ENCODE measurements around the gene ADCY1.
A peak's percentile ranks its signal among the peaks of the same experiment; 100 is the strongest.

Gene ADCY1

DNA sequence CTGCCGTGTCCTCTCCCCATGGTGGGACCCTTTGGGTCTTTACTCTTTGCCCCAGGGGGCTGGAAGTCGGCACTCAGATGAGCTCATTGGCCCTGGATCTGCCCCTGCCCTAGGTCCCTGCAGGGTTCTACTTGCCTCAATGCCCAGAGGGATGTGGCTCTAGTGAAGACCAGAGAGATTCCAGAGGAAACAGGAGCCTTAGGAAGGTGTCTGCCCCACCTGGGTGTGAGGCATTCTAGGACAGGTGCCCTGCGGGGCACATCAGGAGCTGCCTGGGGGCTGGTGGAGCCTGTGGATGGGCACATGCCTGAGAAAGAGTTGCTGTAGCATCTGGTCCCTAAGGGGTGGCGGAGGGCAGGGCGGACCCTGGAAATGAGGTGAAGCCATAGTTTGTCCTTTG lies 128.6 kb downstream of the ADCY1 start:
- peaks cover 25% of the 10 kb centered on the region for H3K27me3 Mint-ChIP-seq
- H3K36me3 Mint-ChIP-seq: no peaks in the 10 kb centered on the region
- H3K4me3 Mint-ChIP-seq: no peak overlapping the region
- no peak overlapping the region for H3K27ac Mint-ChIP-seq
- no peaks in the 10 kb centered on the region for H3K9me3 Mint-ChIP-seq
- no peaks in the 10 kb centered on the region for H3K4me1 Mint-ChIP-seq
- no peak for ATAC-seq

DNA sequence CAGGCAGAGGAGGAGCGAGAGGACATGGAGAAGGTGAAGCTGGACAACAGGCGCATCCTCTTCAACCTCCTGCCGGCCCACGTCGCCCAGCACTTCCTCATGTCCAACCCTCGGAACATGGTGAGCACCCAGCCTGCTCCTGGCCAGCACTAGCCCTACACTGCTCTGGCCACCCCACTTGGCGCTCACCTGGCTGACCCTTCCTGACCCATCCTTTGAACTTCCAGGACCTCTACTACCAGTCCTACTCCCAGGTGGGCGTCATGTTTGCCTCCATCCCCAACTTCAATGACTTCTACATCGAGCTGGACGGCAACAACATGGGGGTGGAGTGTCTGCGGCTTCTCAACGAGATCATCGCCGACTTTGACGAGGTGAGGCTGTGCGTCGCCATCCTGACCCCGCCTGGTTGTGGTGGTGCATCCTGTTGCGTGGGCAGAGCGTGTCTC lies 129.2 kb downstream of the ADCY1 start:
- Mint-ChIP-seq H3K27me3 (peaks cover 25% of the 10 kb centered on the region), H3K4me3 (no peak overlapping the region), H3K4me1 (no peaks in the 10 kb centered on the region), H3K27ac (no peak overlapping the region), H3K36me3 (no peaks in the 10 kb centered on the region), H3K9me3 (no peaks in the 10 kb centered on the region)
- no peak for ATAC-seq

DNA sequence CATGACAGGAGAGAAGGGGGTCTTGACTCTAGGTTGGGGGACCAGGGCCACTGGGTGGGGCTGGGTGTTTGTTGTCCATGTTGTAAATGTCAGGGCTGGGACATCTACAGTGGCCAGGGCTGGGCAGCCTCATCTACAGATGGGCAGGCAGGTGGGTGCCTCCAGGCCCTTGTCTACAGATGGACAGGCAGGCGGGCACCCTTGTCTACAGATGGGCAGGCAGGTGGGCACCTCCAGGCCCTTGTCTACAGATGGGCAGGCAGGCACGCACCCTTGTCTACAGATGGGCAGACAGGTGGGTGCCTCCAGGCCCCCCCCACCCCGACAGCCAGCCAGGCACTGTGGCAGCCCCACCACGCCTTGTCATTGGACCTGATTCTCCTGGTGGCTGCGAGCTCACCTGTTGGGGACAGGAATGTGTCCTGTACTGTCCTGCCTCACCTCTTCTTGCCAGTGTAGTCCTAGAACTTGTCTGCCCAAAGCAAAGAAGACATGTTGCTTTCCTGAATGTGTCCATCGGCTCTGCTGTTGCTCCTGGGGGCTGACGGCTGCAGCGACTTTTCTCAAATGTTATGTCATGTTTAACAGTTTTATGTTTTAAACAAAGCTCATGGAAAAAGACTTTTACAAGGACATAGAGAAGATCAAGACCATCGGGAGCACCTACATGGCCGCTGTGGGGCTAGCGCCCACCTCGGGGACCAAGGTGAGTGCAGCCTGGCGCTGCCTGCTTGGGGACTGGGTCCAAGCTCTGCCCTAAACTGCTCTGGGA lies 129.9 kb downstream of the ADCY1 start:
- no peak overlapping the region for H3K4me3 Mint-ChIP-seq
- H3K27ac Mint-ChIP-seq: no peak overlapping the region
- ATAC-seq: no peak
- no peaks in the 10 kb centered on the region for H3K4me1 Mint-ChIP-seq
- no peaks in the 10 kb centered on the region for H3K9me3 Mint-ChIP-seq
- no peaks in the 10 kb centered on the region for H3K36me3 Mint-ChIP-seq
- H3K27me3 Mint-ChIP-seq: peaks cover 25% of the 10 kb centered on the region

DNA sequence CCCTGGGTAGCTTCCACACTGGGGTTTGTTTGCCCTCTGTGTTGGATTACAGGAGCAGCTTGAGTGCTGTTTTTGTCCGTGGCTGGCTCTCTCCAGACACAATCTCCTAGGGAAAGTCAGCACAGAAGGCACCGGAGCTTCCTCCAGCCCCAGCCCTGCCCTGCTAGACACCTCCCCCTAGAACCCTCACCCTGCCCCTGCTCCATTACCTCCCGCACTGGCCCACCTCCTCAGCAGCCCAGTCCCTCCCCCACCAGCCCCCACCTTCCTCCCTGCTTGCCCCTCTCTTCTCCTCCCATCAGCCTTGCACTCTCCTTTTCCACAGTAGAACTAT lies 130.5 kb downstream of the ADCY1 start:
- Mint-ChIP-seq H3K27ac (no peak overlapping the region), H3K27me3 (peaks cover 25% of the 10 kb centered on the region), H3K36me3 (no peaks in the 10 kb centered on the region), H3K4me1 (no peaks in the 10 kb centered on the region), H3K9me3 (no peaks in the 10 kb centered on the region), H3K4me3 (no peak overlapping the region)
- ATAC-seq: no peak

DNA sequence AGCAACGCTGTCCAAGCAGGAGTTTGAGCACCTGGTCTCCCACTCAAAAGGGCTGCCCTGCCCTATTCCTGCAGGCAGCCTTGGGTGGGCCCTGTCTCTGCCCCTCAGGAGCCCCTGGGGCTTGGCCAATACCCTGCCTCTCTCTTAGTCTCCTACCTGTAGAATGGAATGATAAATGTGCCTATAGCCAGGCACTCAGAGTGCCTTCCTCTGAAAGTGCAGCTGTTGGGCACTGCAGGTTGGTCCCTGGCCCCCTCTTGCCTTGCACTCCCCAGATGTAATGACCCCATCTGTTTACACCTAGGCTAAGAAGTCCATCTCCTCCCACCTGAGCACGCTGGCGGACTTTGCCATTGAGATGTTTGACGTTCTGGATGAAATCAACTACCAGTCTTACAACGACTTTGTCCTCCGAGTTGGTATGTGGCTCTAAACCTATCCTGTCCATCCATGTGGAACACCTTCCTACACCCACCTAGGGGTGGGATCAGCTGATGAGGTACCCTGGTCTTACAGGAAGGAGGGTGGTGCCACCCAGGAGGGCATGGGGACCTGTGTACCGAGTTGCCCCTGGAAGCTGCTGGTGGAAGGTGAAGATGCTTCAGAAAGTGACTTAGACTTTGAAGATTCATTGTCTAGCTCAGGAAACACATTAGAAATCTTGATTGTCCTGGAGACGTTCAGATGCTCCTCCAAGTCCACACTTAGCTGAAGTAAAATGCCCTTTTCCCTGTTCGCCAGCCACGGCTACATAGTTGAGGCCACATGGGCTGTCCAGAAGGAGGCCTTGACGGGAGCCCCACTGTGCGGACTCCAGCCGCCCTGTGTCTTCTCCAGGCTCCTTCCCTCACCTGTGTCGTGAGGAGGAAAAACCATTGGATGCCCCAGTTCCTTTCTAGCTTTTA lies 134.1 kb downstream of the ADCY1 start:
- Mint-ChIP-seq H3K9me3 (no peaks in the 10 kb centered on the region), H3K27me3 (peaks cover 19% of the 10 kb centered on the region), H3K36me3 (no peaks in the 10 kb centered on the region), H3K27ac (no peak overlapping the region), H3K4me3 (no peak overlapping the region), H3K4me1 (no peaks in the 10 kb centered on the region)
- no peak for ATAC-seq

DNA sequence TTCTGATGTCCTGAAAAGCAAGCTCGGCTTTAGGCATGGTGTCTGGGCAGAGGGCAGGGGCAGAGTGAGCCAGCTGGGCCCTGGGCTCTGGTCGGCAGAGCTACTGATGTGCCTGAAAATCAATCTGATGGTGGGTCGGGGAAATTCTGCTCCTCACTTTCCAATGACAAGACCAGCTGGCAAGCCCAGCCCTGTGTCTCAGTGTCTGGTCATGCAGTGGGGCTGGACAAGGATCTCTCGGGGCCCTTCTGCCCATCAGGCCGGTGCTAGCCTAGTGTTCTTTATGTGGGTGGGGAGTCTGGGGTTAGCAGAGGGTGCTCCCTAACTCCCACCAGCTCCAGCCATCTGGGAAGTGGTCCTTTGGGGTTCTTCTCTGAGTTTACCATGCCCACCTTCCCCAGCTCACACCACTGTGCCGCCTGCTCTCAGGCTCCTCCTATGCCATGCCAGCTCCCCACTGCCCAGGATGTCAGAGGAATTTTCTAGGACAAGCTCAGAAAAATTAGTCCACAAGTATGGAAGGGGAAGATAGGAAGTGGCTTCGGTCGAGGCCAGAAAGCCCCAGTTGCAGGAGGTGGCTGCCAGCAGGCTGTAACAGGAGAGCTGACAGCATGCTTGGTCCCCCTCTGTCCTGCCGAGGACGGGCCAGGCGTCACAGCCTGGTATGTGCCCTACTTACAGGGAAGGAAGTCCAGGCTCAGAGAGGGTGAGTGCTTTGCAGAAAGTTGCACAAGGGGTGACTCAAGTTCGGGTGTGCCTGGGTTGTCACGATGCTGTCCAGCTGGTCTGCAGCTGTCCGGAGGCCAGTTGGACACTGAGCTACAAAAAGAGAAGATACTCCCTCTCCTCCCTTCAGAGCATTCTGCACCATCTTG lies 135.2 kb downstream of the ADCY1 start:
- H3K27me3 Mint-ChIP-seq: peaks cover 21% of the 10 kb centered on the region
- no peak overlapping the region for H3K27ac Mint-ChIP-seq
- ATAC-seq: peak; percentile 18
- no peaks in the 10 kb centered on the region for H3K9me3 Mint-ChIP-seq
- H3K4me1 Mint-ChIP-seq: no peaks in the 10 kb centered on the region
- H3K36me3 Mint-ChIP-seq: no peaks in the 10 kb centered on the region
- no peak overlapping the region for H3K4me3 Mint-ChIP-seq

DNA sequence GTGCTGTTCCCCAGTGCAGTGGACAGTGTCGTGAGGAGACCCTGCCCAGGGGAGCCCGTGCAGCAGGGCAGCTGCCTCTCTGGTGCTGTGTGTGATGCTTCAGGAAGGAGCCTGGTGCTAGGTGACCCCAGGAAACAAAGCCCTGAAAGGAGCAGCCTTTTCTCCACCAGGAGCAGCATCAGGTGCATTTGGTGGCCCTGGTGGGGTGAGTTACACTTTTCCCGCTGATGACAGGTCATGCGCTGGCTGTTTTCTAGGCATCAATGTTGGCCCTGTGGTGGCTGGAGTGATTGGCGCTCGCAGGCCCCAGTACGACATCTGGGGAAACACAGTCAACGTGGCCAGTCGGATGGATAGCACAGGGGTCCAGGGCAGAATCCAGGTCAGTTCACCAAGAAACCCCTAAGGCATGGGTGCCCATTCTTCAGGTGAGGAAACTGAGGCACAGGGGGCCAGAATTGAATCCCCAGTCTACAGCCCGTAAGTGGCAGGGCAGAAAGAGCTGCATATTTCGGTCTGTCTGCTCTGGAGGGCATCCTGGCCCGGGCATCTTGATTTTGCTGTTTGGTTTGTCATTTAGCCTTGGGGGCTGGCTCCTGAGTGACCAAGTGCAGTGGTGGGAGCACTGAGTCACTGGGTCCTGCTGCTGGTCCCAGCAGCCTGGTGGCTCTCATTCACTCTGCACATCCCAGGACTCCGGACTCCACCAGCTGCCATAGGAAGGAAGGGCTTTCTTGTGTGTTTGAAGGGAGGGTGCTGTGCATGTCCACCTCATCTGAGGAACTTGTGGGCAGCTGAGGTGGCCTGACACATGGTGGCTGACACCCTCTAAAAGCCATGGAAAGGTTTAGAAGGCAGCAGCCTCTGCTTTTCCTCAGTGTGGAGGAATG lies 136.3 kb downstream of the ADCY1 start:
- ATAC-seq: no peak
- H3K9me3 Mint-ChIP-seq: no peaks in the 10 kb centered on the region
- no peak overlapping the region for H3K4me3 Mint-ChIP-seq
- H3K36me3 Mint-ChIP-seq: no peaks in the 10 kb centered on the region
- H3K27me3 Mint-ChIP-seq: peaks cover 27% of the 10 kb centered on the region
- H3K4me1 Mint-ChIP-seq: no peaks in the 10 kb centered on the region
- no peak overlapping the region for H3K27ac Mint-ChIP-seq

DNA sequence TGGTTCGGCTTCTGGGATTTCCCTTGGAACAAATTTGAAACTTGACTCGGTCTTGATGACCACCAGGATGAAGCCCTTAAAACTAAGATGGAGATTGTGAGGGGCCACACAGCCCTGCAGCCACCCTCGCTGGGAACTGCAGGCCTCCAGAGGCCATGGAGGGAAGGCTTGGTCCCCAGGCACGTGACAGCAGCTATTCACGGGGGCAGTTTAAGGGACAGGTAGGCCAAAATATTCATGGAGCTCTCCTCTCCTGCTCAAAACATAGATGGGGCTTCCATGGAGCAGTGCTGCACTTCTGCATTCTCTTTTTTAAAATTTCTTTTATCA lies 137.0 kb downstream of the ADCY1 start:
- ATAC-seq: no peak
- Mint-ChIP-seq H3K4me1 (no peaks in the 10 kb centered on the region), H3K9me3 (no peaks in the 10 kb centered on the region), H3K27me3 (peaks cover 28% of the 10 kb centered on the region), H3K27ac (no peak overlapping the region), H3K4me3 (no peak overlapping the region), H3K36me3 (no peaks in the 10 kb centered on the region)

DNA sequence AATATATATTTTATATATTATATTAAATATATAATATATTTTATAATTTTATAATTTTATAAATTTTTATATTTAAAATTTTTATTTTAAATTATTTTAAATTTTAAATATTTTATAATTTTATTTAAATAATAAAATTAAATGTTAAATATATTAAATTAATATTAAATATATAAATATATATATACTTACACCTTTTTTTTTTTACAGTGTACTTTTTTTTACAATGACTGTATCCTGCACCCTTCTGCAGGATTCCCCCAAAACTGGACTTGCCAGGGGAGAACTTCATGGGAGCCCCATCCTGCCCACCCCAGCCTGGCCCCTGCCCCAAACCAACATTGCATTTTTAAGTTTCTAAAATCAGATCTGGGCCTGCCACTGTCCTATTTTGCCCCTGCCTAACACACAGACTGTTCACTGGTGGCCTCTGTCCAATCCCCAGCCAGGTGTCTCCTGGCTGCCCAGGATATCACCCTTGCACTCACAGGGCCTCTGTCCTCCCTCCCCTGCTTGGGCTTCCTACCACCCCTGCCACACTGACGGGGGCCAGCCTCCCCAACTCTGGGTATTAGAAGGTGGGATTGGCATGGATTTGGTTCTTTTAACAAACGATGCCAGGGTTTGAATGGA lies 138.0 kb downstream of the ADCY1 start:
- H3K27ac Mint-ChIP-seq: no peak overlapping the region
- H3K9me3 Mint-ChIP-seq: no peaks in the 10 kb centered on the region
- H3K27me3 Mint-ChIP-seq: peaks cover 28% of the 10 kb centered on the region
- no peaks in the 10 kb centered on the region for H3K36me3 Mint-ChIP-seq
- ATAC-seq: no peak
- H3K4me3 Mint-ChIP-seq: no peak overlapping the region
- no peaks in the 10 kb centered on the region for H3K4me1 Mint-ChIP-seq

DNA sequence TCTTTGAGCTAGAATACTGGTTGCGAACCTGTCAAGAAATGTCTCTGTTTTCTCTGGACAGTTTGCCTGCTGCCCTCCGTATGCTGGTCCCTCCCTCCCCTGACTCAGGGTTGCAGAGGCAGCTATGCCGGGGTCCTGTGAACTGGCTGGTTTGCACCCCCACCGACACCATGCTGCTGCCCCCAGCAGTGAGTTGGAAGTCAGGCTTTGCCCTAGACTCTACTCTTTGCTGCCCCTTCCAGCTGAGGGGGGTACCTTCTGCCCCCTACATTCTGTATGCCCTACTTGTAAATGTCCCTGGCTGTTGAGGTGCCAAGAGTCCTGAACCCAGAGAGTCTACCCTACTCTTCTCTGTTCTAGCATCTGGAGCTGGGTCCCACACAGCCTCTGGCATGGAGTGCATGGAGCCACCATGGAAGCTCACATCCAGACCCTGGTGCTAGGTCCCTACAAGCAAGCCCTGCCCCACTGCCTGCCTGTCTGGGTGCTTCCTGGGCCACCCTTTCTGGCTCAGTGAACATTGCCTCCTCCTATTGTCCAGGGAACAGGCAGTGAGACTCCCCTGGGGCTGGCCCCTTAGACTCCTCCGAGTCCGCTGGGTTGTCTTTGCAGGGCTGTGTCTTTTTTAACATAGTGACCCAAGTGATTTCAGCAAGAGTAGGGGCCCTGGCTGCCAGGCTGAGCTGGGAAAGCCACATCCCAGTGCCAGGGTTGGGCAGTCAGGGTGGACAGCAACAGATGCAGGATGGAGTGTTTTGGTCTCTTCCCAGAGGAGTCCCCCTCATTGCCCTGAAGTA lies 138.9 kb downstream of the ADCY1 start:
- H3K27me3 Mint-ChIP-seq: peaks cover 28% of the 10 kb centered on the region
- no peak overlapping the region for H3K4me3 Mint-ChIP-seq
- no peak for ATAC-seq

DNA sequence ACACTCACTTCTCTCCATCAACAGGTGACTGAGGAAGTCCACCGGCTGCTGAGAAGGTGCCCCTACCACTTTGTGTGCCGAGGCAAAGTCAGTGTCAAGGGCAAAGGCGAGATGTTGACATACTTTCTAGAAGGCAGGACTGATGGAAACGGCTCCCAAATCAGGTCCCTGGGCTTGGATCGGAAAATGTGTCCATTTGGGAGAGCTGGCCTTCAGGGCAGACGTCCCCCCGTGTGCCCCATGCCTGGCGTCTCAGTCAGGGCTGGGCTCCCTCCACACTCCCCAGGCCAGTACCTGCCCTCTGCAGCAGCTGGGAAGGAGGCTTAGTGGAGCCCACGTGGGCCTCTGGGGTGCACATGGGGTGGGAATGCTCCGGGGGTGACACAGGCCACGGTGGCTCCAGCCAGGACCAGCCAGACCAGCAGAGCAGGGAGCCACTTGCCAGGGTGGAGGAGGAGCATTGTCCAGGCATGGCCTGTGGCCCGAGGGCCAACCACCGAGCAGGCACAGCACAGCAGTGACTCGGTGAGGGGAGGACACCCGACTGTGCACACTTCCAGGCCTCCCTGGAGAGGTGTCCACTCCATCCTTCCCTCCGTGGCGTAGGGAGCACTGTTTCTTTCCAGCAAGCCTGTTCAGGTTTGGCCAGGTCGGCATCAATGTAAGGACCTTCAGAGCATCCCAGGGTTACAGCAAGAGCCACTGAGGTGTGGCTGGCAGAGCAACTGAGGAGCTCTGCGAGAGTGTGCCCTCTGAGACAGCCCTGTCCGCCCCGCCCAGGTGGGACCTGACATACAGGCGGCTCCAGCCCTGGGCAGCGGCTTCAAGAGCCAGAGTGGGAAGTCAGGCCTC lies 139.7 kb downstream of the ADCY1 start:
- no peak overlapping the region for H3K4me3 Mint-ChIP-seq
- no peaks in the 10 kb centered on the region for H3K36me3 Mint-ChIP-seq
- ATAC-seq: no peak
- H3K27me3 Mint-ChIP-seq: peaks cover 28% of the 10 kb centered on the region
- H3K4me1 Mint-ChIP-seq: no peaks in the 10 kb centered on the region
- H3K27ac Mint-ChIP-seq: no peak overlapping the region
- H3K9me3 Mint-ChIP-seq: no peaks in the 10 kb centered on the region

More for the DNA sequence above, 138.9 kb downstream of the ADCY1 start:
- H3K9me3 Mint-ChIP-seq: no peaks in the 10 kb centered on the region
- no peak overlapping the region for H3K27ac Mint-ChIP-seq
- no peaks in the 10 kb centered on the region for H3K4me1 Mint-ChIP-seq
- H3K36me3 Mint-ChIP-seq: no peaks in the 10 kb centered on the region

DNA sequence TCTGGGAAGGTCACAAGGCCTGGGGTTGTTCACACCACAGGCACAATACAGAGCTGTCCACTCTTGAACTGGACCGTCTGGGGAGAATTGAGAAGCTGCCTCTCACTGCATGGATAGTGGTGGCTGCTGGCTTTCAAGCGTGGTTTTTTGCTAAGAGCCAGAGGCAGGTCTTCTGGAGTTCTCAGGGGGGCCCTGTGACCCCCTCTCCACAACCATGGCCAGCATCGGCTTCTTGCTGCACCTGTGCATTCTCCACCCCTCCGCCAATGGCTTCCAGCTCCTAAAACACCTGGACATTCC lies 140.3 kb downstream of the ADCY1 start:
- H3K4me1 Mint-ChIP-seq: no peaks in the 10 kb centered on the region
- no peak overlapping the region for H3K27ac Mint-ChIP-seq
- no peak overlapping the region for H3K4me3 Mint-ChIP-seq
- no peaks in the 10 kb centered on the region for H3K36me3 Mint-ChIP-seq
- no peaks in the 10 kb centered on the region for H3K9me3 Mint-ChIP-seq
- peaks cover 28% of the 10 kb centered on the region for H3K27me3 Mint-ChIP-seq
- no peak for ATAC-seq

Measured in stimulated activated memory B cell treated with anti-CD40 and anti-IgM and Interleukin-4, amounts not matched to agents 10 μg/mL and 1 μg/mL and 100 μg/mL, for 72 hours (primary cell).